ENCODE measurements around the gene SRMS.
"Not testable (repeated sequence)": the region's sequence is repeated elsewhere in the genome, so short reads cannot be mapped to it uniquely, and the experiment has no call there.

The SRMS gene

GRCh38 chr20:63518946-63519667 is 28.4 kb downstream of the SRMS start:
- peak overlapping the region; percentile 37 to 51 for H3K27ac Mint-ChIP-seq
- no peak for DNase-seq
- peaks cover 36% of the 10 kb centered on the region for H3K4me1 Mint-ChIP-seq
- H3K9me3 Mint-ChIP-seq = peaks cover 13 to 27% of the 10 kb centered on the region in 2 donors
- H3K27me3 Mint-ChIP-seq = peaks cover 6% of the 10 kb centered on the region
- peak overlapping the region; percentile 79 to 81 for H3K4me3 Mint-ChIP-seq
- ATAC-seq = no peak

DNA sequence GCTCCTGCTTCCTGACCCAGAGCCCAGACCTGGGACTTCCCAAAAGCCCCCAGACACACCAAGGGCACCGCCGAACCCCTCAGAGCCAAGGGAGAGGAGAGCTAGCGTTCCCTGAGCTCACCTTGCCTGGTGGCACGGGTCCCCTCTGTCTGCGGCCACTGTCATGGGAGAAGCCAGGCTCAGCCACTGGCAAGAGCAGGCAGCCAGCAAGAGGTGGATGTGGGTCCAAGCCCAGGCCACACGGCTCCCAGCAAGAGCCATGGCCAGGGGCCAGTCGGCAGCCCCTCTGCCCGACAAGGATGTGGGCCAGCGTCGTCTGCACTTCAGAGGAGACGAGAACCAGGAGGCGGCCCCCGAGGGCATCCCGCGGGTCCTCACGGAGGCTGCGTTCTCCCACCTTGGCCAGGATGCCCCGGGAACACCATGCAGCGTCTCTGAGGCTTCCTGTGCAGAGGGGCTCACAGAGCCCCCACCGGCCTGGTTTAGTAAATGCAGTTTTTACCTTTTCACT is 29.1 kb downstream of the SRMS start:
- H3K9me3 Mint-ChIP-seq = peaks cover 8 to 23% of the 10 kb centered on the region in 2 donors
- no peak for ATAC-seq

DNA sequence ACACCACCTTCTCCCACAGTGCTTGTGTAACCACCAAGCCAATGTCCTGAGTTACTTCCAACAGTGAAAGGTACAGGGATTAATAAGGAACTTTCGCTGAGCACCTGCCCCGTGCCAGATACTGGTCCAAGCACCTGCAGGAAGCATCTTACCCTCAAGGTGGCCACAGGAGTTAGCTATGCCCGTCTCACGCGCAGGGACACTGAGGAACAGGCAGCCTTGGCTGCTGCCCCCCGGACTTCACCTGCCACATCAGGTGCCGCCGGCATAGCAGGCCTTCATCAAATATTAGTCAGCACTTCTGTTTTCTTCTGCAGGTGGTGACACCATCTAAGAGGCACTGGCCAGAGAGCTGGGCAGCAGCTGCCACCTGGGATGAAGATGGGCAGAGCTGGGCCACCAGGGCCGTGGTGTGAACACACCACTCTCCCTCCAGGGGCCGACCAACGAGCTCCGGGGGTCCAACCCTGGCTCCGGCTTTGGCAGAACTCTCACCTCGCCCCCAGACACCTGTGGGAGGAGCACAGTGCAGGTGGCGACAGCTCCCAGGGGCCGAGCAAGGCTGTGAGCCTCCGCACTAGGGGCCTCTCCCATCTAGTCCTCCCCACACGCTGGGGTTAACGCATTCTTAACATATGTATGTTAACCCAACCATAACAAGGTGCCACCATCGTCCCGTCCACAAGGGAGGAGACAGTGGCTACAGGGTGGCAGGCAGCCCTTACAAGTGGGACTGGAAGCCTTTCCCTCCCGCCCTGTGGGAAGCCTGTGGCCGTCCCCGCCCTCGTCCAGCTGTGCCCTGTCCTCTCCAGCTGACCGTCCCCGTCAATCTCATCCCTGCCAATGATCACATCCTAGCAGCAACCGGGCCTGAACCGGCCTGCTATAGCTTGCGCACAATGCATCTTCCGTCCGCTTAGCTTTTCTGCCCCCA is 29.9 kb downstream of the SRMS start:
- no peak for DNase-seq
- peaks cover 15% of the 10 kb centered on the region for H3K27me3 Mint-ChIP-seq
- ATAC-seq = no peak
- peaks cover 6 to 22% of the 10 kb centered on the region in 2 donors for H3K9me3 Mint-ChIP-seq
- no peak overlapping the region for H3K4me3 Mint-ChIP-seq
- H3K4me1 Mint-ChIP-seq = peaks cover 26% of the 10 kb centered on the region
- H3K27ac Mint-ChIP-seq = no peak overlapping the region

More for the DNA sequence above, 29.1 kb downstream of the SRMS start:
- H3K27ac Mint-ChIP-seq = no peak overlapping the region
- DNase-seq = no peak
- H3K27me3 Mint-ChIP-seq = peaks cover 7% of the 10 kb centered on the region
- peaks cover 29% of the 10 kb centered on the region for H3K4me1 Mint-ChIP-seq
- peak overlapping the region in 1 of 2 donors; percentile 79 for H3K4me3 Mint-ChIP-seq

- H3K4me3 Mint-ChIP-seq, ATAC-seq, H3K27ac Mint-ChIP-seq, DNase-seq, H3K4me1 Mint-ChIP-seq: not testable (repeated sequence)
- Mint-ChIP-seq H3K9me3 (peaks cover 4 to 18% of the 10 kb centered on the region in 2 donors), H3K27me3 (peaks cover 37% of the 10 kb centered on the region)
These were observed 33.0 kb downstream of the SRMS start for GRCh38 chr20:63514520-63514919.

GRCh38 chr20:63513207-63513606 is 34.3 kb downstream of the SRMS start:
- Mint-ChIP-seq H3K27ac (no peak overlapping the region), H3K27me3 (peaks cover 50% of the 10 kb centered on the region), H3K4me3 (no peak overlapping the region), H3K9me3 (peaks cover 4 to 18% of the 10 kb centered on the region in 2 donors), H3K4me1 (peaks cover 2% of the 10 kb centered on the region)
- DNase-seq = no peak
- no peak for ATAC-seq

GRCh38 chr20:63509088-63509564 is 38.4 kb downstream of the SRMS start:
- Mint-ChIP-seq H3K4me1 (peaks cover 15% of the 10 kb centered on the region), H3K27me3 (peaks cover 74% of the 10 kb centered on the region), H3K4me3 (no peak overlapping the region), H3K9me3 (peaks cover 0 to 20% of the 10 kb centered on the region in 2 donors), H3K27ac (no peak overlapping the region)
- DNase-seq (no peak), ATAC-seq (no peak)

DNA sequence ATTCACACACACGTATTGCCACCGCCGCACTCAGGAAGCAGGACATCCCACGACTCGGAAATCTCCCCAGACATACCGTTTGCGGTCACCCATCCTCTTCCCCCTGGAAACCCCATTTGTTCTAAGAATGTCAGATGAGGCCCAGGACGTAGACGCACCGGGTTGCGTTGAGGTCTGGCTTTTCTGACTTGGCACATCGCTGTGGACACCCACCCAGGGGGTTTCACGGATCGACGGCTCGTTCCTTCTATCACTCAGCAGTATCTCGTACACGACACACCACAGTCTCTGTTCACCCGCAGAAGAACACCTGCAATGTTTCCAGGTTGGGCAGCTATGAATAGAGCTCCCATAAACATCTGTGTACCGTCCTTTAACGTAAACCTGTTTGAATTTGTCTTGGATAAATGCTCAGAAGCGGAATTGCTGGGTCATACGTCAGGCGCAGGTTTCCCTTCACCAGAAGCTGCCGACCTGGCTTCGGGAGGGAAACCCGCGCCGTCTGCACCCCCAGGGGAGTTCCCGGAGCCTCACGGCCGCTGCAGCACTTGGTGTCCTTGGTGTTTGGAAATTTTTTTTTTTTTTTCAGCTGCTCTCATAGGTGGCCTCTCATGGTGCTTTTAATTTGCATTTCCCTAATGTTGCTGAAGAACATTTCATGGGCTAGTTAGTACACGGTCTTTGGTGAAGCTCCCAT is 39.3 kb downstream of the SRMS start:
- Mint-ChIP-seq H3K27ac (peak overlapping the region in 1 of 2 donors; percentile 25), H3K4me3 (peak overlapping the region in 1 of 2 donors; percentile 15), H3K9me3 (peaks cover 0 to 19% of the 10 kb centered on the region in 2 donors), H3K27me3 (peaks cover 79% of the 10 kb centered on the region), H3K4me1 (peaks cover 15% of the 10 kb centered on the region)
- ATAC-seq (peak; percentile 45), DNase-seq (no peak)

- H3K9me3 Mint-ChIP-seq = peaks cover 0 to 18% of the 10 kb centered on the region in 2 donors
- H3K4me1 Mint-ChIP-seq = peaks cover 15% of the 10 kb centered on the region
- no peak for ATAC-seq
- H3K27ac Mint-ChIP-seq = no peak overlapping the region
- DNase-seq = no peak
- peak overlapping the region; percentile 9 to 50 for H3K4me3 Mint-ChIP-seq
- H3K27me3 Mint-ChIP-seq = peaks cover 70% of the 10 kb centered on the region
These were observed 40.3 kb downstream of the SRMS start for GRCh38 chr20:63507083-63507743.

DNA sequence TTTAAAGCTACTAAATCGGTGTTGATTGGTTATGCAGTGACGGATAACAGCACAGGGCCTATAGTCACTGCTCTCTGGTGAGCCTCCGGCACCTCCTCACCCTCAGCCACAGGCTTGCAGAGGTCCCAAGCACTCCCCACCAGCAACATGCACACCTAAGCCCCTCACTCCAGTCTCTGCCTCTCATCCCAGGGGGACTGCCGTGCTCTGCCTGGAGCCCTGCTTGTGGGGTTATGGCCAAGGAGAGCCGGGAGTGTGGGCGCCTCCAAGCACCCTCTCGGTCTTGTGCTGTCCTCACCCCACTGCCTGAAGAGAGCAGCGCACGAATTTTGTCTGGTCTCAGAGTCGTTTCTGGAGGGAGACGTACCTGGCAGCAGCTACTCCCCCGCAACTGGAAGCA is 41.8 kb downstream of the SRMS start:
- DNase-seq (no peak), ATAC-seq (no peak)
- Mint-ChIP-seq H3K4me1 (peaks cover 15% of the 10 kb centered on the region), H3K27ac (no peak overlapping the region), H3K27me3 (peaks cover 71% of the 10 kb centered on the region), H3K9me3 (peaks cover 0 to 18% of the 10 kb centered on the region in 2 donors), H3K4me3 (no peak overlapping the region)

GRCh38 chr20:63505281-63505680 is 42.3 kb downstream of the SRMS start:
- Mint-ChIP-seq H3K27ac (no peak overlapping the region), H3K4me1 (peaks cover 15% of the 10 kb centered on the region), H3K27me3 (peaks cover 71% of the 10 kb centered on the region), H3K4me3 (no peak overlapping the region), H3K9me3 (peaks cover 0 to 18% of the 10 kb centered on the region in 2 donors)
- DNase-seq (no peak), ATAC-seq (no peak)

GRCh38 chr20:63504642-63505041 is 42.9 kb downstream of the SRMS start:
- H3K27me3 Mint-ChIP-seq = peaks cover 70% of the 10 kb centered on the region

DNA sequence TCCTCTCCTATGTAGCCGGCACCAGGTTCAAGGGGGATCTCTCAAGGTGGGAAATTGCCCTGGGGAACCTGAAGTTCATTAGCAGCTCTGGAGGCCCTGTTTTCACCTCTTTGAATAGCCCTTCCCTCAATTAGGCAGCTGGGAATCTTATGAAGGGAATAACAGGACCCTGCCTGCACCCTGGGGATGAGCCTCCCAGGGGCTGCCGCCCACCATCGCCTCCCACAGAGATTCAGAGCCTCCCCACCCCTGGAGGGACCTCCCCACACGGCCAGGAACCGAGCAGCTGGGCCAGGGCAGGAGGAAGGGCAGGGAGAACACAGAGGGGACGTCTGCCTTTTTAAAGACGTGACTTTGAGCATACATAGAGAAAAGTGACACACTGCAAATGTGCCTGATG is 44.0 kb downstream of the SRMS start:
- no peak overlapping the region for H3K4me3 Mint-ChIP-seq
- H3K4me1 Mint-ChIP-seq = peaks cover 15% of the 10 kb centered on the region
- peaks cover 59% of the 10 kb centered on the region for H3K27me3 Mint-ChIP-seq
- H3K9me3 Mint-ChIP-seq = peaks cover 0 to 18% of the 10 kb centered on the region in 2 donors
- DNase-seq (no peak), ATAC-seq (no peak)
- H3K27ac Mint-ChIP-seq = no peak overlapping the region

More at GRCh38 chr20:63504642-63505041, 42.9 kb downstream of the SRMS start:
- Mint-ChIP-seq H3K27ac (no peak overlapping the region), H3K9me3 (peaks cover 0 to 18% of the 10 kb centered on the region in 2 donors), H3K4me1 (peaks cover 15% of the 10 kb centered on the region), H3K4me3 (no peak overlapping the region)
- DNase-seq (no peak), ATAC-seq (no peak)

DNA sequence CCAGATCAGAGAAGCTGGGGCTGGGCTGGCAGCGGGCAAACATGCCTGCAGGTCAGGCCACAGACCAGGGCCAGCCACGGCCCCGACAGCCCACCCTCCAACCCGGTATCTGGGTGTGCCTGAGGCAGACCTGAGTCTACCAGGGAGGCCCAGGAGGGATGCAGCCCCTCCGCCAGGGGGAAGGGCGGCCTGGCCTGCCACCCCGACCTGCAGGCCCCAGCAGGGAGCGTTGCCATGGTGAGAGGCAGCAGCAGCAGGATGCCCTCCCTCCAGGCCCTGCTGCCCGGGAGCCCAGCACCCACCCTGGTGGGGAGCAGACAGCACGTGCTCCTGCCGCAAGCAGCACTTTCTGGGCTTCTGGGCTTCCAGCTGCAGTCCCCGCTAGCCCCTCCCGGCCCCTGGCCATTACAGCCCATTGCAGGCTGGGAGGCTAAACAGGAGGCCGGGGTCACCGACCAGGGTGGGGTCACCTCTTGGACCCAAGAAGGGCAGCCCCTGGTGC is 44.8 kb downstream of the SRMS start:
- peaks cover 15% of the 10 kb centered on the region for H3K4me1 Mint-ChIP-seq
- H3K27me3 Mint-ChIP-seq = peaks cover 59% of the 10 kb centered on the region
- no peak overlapping the region for H3K4me3 Mint-ChIP-seq
- peaks cover 0 to 18% of the 10 kb centered on the region in 2 donors for H3K9me3 Mint-ChIP-seq
- no peak for ATAC-seq
- no peak overlapping the region for H3K27ac Mint-ChIP-seq
- DNase-seq = no peak

- Mint-ChIP-seq H3K27ac (no peak overlapping the region), H3K27me3 (peaks cover 63% of the 10 kb centered on the region), H3K9me3 (peaks cover 0 to 18% of the 10 kb centered on the region in 2 donors), H3K4me3 (no peak overlapping the region), H3K4me1 (peaks cover 18% of the 10 kb centered on the region)
- ATAC-seq = no peak
- DNase-seq = no peak
These were observed 45.5 kb downstream of the SRMS start for GRCh38 chr20:63501818-63502670.

All from stimulated activated naive CD8-positive, alpha-beta T cell treated with anti-CD3 and anti-CD28 coated beads, Interleukin-15, amount 100 ng/mL, for 72 hours (primary cell).